HEK293T (cell line): ENCODE measurements around the gene MMGT1.

Source experiments
- BHLHE40 ChIP-seq: fragments of 450-650 bp; IDR thresholded peaks from 2 replicates; pipeline ENCODE4 v1.6.1; 2016; ENCODE audit warnings: mild to moderate bottlenecking, moderate library complexity, borderline replicate concordance
- ELF4 ChIP-seq: fragments of 450-650 bp; IDR thresholded peaks from 2 replicates; pipeline ENCODE4 v1.6.1; 2017; ENCODE audit warnings: antibody characterized with exemption
- L3MBTL2 ChIP-seq: fragments of 450-650 bp; conservative IDR thresholded peaks from 2 replicates; pipeline ENCODE4 v1.6.1; 2016; ENCODE audit warnings: mild to moderate bottlenecking
- SP1 ChIP-seq: fragments of 450-650 bp; IDR thresholded peaks from 2 replicates; pipeline ENCODE4 v1.6.1; 2017

DNA sequence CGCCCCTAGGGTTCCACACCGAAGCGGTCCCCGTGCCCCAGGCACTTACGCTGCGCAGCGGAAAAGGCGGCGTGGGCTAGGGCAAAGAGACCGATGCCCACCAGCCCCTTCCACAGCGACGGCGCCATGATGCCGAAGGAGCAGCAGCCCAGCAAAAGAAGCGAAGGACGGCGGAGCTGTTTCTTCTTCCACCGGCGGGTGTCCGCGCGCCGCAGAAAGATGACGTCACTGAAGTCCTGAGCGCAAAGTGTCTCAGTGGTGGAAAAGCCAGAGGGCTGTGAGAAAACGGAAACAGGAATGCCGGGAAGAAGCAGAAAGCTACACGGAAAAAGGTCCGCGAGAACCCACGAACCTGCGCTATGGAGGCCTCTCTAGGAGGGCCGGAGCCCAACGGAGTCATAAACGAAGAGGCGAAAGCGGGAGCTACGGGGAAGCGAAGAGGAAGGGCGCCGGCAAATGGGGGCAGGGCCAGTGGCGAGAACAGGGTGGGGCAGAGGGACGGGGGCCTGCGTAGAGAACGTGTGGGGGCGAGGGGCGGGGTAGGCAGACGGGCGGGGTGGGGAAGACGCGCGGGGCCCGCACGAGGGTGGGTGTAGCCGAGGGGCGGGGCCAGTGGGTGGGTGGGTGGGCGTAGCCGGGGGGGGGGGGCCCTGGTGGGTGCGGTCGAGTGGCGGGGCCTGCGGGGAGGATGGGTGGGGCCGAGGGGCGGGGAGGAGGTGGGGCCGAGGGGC lies at the start of gene MMGT1:
- TF ChIP-seq SP1 (no peak), BHLHE40 (no peak), ELF4 (peak; percentile 36; the same call in 1 of the 2 replicates), L3MBTL2 (no peak)
